RWPE2 (cell line): ENCODE measurements around the gene ZNF26.
A peak's percentile ranks its signal among the peaks of the same experiment; 100 is the strongest.

ENCODE experiments used
- ATAC-seq: fragments of 200-7000 bp; cut with Tn5 transposase; 3 replicates; pipeline ENCODE4 v1.9.1; 2021; ENCODE audit warnings: low read depth
- DNase-seq: peaks from one replicate; pipeline ENCODE4 v3.0.0-alpha.2; 2020; ENCODE audit warnings: low spot score
- H3K27ac ChIP-seq: fragments of 450-650 bp; 2 replicates; pipeline ENCODE4 v1.5.1; 2017; ENCODE audit warnings: mild to moderate bottlenecking; ENCODE audit not compliant: poor library complexity, severe bottlenecking
- H3K27me3 ChIP-seq: fragments of 250-450 bp; sonication (Bioruptor Pico); 2 replicates; pipeline ENCODE4 v1.5.1; 2021; ENCODE audit warnings: mild to moderate bottlenecking, moderate library complexity; ENCODE audit not compliant: insufficient read depth, poor library complexity, severe bottlenecking
- H3K36me3 ChIP-seq: fragments of 250-450 bp; sonication (Bioruptor Pico); 2 replicates; pipeline ENCODE4 v1.5.1; 2020; ENCODE audit warnings: low read depth, mild to moderate bottlenecking, moderate library complexity
- H3K4me1 ChIP-seq: fragments of 250-450 bp; sonication (Bioruptor Pico); 2 replicates; pipeline ENCODE4 v1.5.1; 2021; ENCODE audit warnings: mild to moderate bottlenecking, moderate library complexity; ENCODE audit not compliant: insufficient read depth, poor library complexity, severe bottlenecking
- H3K4me3 ChIP-seq: fragments of 250-450 bp; sonication (Bioruptor Pico); 2 replicates; pipeline ENCODE4 v1.5.1; 2021; ENCODE audit warnings: mild to moderate bottlenecking, moderate library complexity; ENCODE audit not compliant: severe bottlenecking
- H3K9me3 ChIP-seq: fragments of 250-450 bp; sonication (Bioruptor Pico); 2 replicates; pipeline ENCODE4 v1.5.1; 2021; ENCODE audit warnings: mild to moderate bottlenecking, moderate library complexity; ENCODE audit not compliant: severe bottlenecking
- CTCF ChIP-seq: fragments of 450-650 bp; IDR thresholded peaks from one replicate; pipeline ENCODE4 v1.5.1; 2017; ENCODE audit warnings: mild to moderate bottlenecking, moderate library complexity; ENCODE audit not compliant: poor library complexity, severe bottlenecking

ZNF26 gene

GRCh38 chr12:133010657-133011297 lies 24.6 kb downstream of the ZNF26 start:
- no peak for TF ChIP-seq CTCF
- Histone ChIP-seq H3K27me3 (no peaks in the 10 kb centered on the region), H3K4me3 (no peak overlapping the region), H3K36me3 (peaks cover 59% of the 10 kb centered on the region), H3K4me1 (no peaks in the 10 kb centered on the region), H3K9me3 (peaks cover 29% of the 10 kb centered on the region), H3K27ac (no peak overlapping the region)
- no peak for ATAC-seq
- no peak for DNase-seq

- Histone ChIP-seq H3K4me3 (no peak overlapping the region), H3K9me3 (peaks cover 9% of the 10 kb centered on the region), H3K36me3 (no peaks in the 10 kb centered on the region), H3K27ac (no peak overlapping the region), H3K4me1 (no peaks in the 10 kb centered on the region), H3K27me3 (no peaks in the 10 kb centered on the region)
- no peak for TF ChIP-seq CTCF
- ATAC-seq: no peak
- DNase-seq: no peak
Measured at GRCh38 chr12:133023566-133023965, 37.4 kb downstream of the ZNF26 start.

GRCh38 chr12:133026996-133027395 lies 40.8 kb downstream of the ZNF26 start:
- H3K27me3 ChIP-seq: no peaks in the 10 kb centered on the region
- H3K4me1 ChIP-seq: no peaks in the 10 kb centered on the region
- TF ChIP-seq CTCF: no peak
- no peak for ATAC-seq
- H3K27ac ChIP-seq: no peak overlapping the region
- H3K4me3 ChIP-seq: no peak overlapping the region
- no peaks in the 10 kb centered on the region for H3K36me3 ChIP-seq
- no peak for DNase-seq
- H3K9me3 ChIP-seq: peaks cover 13% of the 10 kb centered on the region

GRCh38 chr12:133037207-133038005 lies 51.2 kb downstream of the ZNF26 start, which contains the start of gene ZNF84:
ZNF84 (plus strand) TSS chr12:133037509; CDS start chr12:133041468, 3,959 bp downstream.
- DNase-seq: peak; percentile 97
- Histone ChIP-seq H3K27ac (peak within 1 kb of the TSS; percentile 92), H3K9me3 (peaks cover 26% of the 10 kb centered on the region), H3K4me3 (peak within 1 kb of the TSS; percentile 55), H3K27me3 (no peaks in the 10 kb centered on the region), H3K4me1 (peaks cover 3% of the 10 kb centered on the region), H3K36me3 (peaks cover 40% of the 10 kb centered on the region)
- TF ChIP-seq CTCF: no peak
- ATAC-seq: peak; percentile 89
